Upper lobe of left lung (tissue), 6 donors: ENCODE measurements around the gene ATP6V0C. TPM values are rescaled to one million over a fixed set of nuclear protein-coding genes. Genes with fewer than 3 reads are reported as not detected.
A peak's percentile ranks its signal among the peaks of the same experiment; 100 is the strongest.

ENCODE experiments used
- ATAC-seq, 2 donors: fragments of 200-7000 bp; cut with Tn5 transposase; one replicate each; pipeline ENCODE4 v1.9.1; 2022; ENCODE audit warnings: mild to moderate bottlenecking in 2 of 2, moderate library complexity in 2 of 2; ENCODE audit not compliant: low FRiP score in 2 of 2
- DNase-seq, 2 donors: peaks; one replicate each; pipeline ENCODE4 v3.0.0-alpha.2; 2019 to 2020
- H3K27ac ChIP-seq, 4 donors: fragments of 200-600 bp; sonication (generic); one replicate each; pipeline ENCODE4 v1.5.1; 2016 to 2019
- H3K27me3 ChIP-seq, 4 donors: fragments of 200-600 bp; sonication (generic); one replicate each; pipeline ENCODE4 v1.5.1; 2017 to 2019
- H3K36me3 ChIP-seq, 4 donors: fragments of 200-600 bp; sonication (generic); one replicate each; pipeline ENCODE4 v1.5.1; 2016 to 2019
- H3K4me1 ChIP-seq, 4 donors: fragments of 200-600 bp; sonication (generic); one replicate each; pipeline ENCODE4 v1.5.1; 2018 to 2019
- H3K4me3 ChIP-seq, 4 donors: fragments of 200-600 bp; sonication (generic); one replicate each; pipeline ENCODE4 v1.5.1; 2017 to 2019; ENCODE audit warnings: mild to moderate bottlenecking in 2 of 4, moderate library complexity in 1 of 4
- H3K9me3 ChIP-seq, 4 donors: fragments of 200-600 bp; sonication (generic); one replicate each; pipeline ENCODE4 v1.5.1; 2018 to 2019
- EP300 ChIP-seq, 4 donors: sonication (generic); formaldehyde crosslinking; IDR thresholded peaks; one replicate each; pipeline ENCODE4 v1.5.1; 2017; ENCODE audit warnings: antibody characterized with exemption in 4 of 4, control low read depth in 2 of 4
- POLR2A ChIP-seq, 4 donors: fragments of 450-650 bp; IDR thresholded peaks; one replicate each; pipeline ENCODE4 v1.5.1; 2016 to 2017; ENCODE audit warnings: antibody characterized with exemption in 4 of 4, mild to moderate bottlenecking in 2 of 4
- POLR2AphosphoS5 ChIP-seq, 2 donors: sonication (generic); formaldehyde crosslinking; IDR thresholded peaks; one replicate each; pipeline ENCODE4 v1.5.1; 2017; ENCODE audit warnings: antibody characterized with exemption in 2 of 2
- WGBS, 2 donors: methylation state at CpG; one replicate each; pipeline ENCODE4 v1.1.5; 2017 to 2018; 5-methylcytosine and 5-hydroxymethylcytosine counted together
- total RNA-seq, 6 donors: library from RNA; depleted of rRNA in 4 of 6; stranded (reverse); fragments of >200 nt in 4 of 6; gene quantifications; one replicate each; pipeline versions ENCODE4 v1.1.0 to v1.2.1, GENCODE V29; 2016 to 2021
- TF ChIP-seq, protein P1 (sequence below), 6 experiments: fragments of 450-650 bp in 4 of 6; fragments of 200-600 bp in 2 of 6; sonication (generic) in 2 of 6; IDR thresholded peaks; one replicate each; pipeline ENCODE4 v1.5.1; 2016 to 2019; ENCODE audit warnings: antibody characterized with exemption in 6 of 6
- donor health status: DM: no; HTN: no; CAD: no; lungs with moderate emphysema.
- donor health status: DM: no; HTN: yes; CAD: no; lungs with severe emphysema.

Gene ATP6V0C
- total RNA-seq, 6 donors from 2014 or later = 84.9 to 332 (median 164) TPM

DNA sequence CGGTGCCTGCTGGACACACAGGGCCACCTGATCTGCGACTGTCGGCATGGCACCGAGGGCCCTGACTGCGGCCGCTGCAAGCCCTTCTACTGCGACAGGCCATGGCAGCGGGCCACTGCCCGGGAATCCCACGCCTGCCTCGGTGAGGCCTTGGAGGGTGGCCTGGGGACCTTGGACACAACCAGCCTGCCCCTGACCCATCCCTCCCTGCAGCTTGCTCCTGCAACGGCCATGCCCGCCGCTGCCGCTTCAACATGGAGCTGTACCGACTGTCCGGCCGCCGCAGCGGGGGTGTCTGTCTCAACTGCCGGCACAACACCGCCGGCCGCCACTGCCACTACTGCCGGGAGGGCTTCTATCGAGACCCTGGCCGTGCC, 41.3 kb upstream of the ATP6V0C start:
- no peak for ATAC-seq
- DNase-seq = peak in 1 of 2 donors; percentile 85
- peaks cover 4 to 57% (median 31%) of the 10 kb centered on the region in 4 donors for H3K27me3 ChIP-seq

DNA sequence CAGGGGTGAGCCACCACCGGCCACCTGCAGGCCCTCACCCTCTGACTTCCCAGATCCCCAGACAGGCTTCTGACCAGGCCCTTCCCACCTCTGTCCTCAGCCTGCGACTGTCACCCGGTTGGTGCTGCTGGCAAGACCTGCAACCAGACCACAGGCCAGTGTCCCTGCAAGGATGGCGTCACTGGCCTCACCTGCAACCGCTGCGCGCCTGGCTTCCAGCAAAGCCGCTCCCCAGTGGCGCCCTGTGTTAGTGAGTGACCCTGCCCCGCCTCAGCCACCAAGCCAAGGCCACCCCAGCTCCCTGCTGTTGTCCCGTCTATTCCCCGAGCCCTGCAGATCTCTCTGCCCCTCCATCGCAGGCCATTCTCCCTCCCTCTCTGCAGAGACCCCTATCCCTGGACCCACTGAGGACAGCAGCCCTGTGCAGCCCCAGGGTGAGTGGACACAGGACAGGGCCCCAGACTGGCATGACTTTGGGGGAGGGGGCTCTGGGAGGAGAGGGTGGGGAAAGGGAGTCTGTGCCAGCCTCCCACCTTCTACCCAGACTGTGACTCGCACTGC, 40.8 kb upstream of the ATP6V0C start:
- Histone ChIP-seq H3K4me1 (peaks cover 49 to 92% (median 62%) of the 10 kb centered on the region in 4 donors), H3K36me3 (no peaks in the 10 kb centered on the region), H3K27ac (no peak overlapping the region), H3K27me3 (peaks cover 4 to 52% (median 27%) of the 10 kb centered on the region in 4 donors), H3K4me3 (peak overlapping the region in 1 of 4 donors; percentile 87), H3K9me3 (no peaks in the 10 kb centered on the region)
- 60 to 89% methylated on average over 1 to 14 of the region's 14 CpGs for WGBS, 2 donors
- DNase-seq (no peak), ATAC-seq (no peak)
- TF ChIP-seq POLR2A (IDR thresholded peaks at IDR 0.05) = no peak
- TF ChIP-seq, protein P1, sequence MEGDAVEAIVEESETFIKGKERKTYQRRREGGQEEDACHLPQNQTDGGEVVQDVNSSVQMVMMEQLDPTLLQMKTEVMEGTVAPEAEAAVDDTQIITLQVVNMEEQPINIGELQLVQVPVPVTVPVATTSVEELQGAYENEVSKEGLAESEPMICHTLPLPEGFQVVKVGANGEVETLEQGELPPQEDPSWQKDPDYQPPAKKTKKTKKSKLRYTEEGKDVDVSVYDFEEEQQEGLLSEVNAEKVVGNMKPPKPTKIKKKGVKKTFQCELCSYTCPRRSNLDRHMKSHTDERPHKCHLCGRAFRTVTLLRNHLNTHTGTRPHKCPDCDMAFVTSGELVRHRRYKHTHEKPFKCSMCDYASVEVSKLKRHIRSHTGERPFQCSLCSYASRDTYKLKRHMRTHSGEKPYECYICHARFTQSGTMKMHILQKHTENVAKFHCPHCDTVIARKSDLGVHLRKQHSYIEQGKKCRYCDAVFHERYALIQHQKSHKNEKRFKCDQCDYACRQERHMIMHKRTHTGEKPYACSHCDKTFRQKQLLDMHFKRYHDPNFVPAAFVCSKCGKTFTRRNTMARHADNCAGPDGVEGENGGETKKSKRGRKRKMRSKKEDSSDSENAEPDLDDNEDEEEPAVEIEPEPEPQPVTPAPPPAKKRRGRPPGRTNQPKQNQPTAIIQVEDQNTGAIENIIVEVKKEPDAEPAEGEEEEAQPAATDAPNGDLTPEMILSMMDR (IDR thresholded peaks at IDR 0.05) = no peak
- TF ChIP-seq EP300 (IDR thresholded peaks at IDR 0.05) = no peak
- TF ChIP-seq POLR2AphosphoS5 (IDR thresholded peaks at IDR 0.05) = no peak

More for the DNA sequence above, 41.3 kb upstream of the ATP6V0C start:
- no peaks in the 10 kb centered on the region for H3K9me3 ChIP-seq
- 94 to 98% methylated on average over 7 to 16 of the region's 27 CpGs for WGBS, 2 donors
- peaks cover 48 to 92% (median 62%) of the 10 kb centered on the region in 4 donors for H3K4me1 ChIP-seq
- no peak overlapping the region for H3K4me3 ChIP-seq
- no peak for TF ChIP-seq POLR2AphosphoS5 (IDR thresholded peaks at IDR 0.05)
- TF ChIP-seq EP300 (IDR thresholded peaks at IDR 0.05) = no peak
- TF ChIP-seq POLR2A (IDR thresholded peaks at IDR 0.05) = no peak
- TF ChIP-seq, protein P1 (IDR thresholded peaks at IDR 0.05) = no peak
- no peaks in the 10 kb centered on the region for H3K36me3 ChIP-seq
- H3K27ac ChIP-seq = no peak overlapping the region

DNA sequence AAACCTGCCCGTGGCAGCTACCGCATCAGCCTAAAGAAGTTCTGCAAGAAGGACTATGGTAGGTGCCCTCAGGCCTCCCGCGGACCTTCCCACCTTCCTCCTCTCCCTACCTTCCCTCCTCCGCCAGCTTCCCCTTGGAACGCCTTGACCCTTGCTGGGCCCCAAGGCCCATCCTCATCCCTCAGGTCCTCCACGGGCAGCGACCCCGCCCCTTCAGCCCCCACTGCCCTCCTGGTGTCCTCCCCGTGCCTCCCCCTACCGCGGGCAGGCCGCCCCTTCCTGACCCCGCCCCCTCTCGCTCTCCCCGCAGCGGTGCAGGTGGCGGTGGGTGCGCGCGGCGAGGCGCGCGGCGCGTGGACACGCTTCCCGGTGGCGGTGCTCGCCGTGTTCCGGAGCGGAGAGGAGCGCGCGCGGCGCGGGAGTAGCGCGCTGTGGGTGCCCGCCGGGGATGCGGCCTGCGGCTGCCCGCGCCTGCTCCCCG, 40.3 kb upstream of the ATP6V0C start:
- ATAC-seq (no peak), DNase-seq (peak in 1 of 2 donors; percentile 90)
- H3K9me3 ChIP-seq = no peaks in the 10 kb centered on the region
- peaks cover 4 to 47% (median 24%) of the 10 kb centered on the region in 4 donors for H3K27me3 ChIP-seq
- peaks cover 47 to 92% (median 60%) of the 10 kb centered on the region in 4 donors for H3K4me1 ChIP-seq
- peak overlapping the region in 3 of 4 donors; percentile 82 to 98 (median 87) for H3K4me3 ChIP-seq
- WGBS, 2 donors = 16 to 17% methylated on average over 7 to 9 of the region's 49 CpGs
- peak overlapping the region in 1 of 4 donors; percentile 91 for H3K27ac ChIP-seq
- TF ChIP-seq, protein P1 (IDR thresholded peaks at IDR 0.05) = no peak
- TF ChIP-seq POLR2A (IDR thresholded peaks at IDR 0.05) = no peak
- TF ChIP-seq POLR2AphosphoS5 (IDR thresholded peaks at IDR 0.05) = no peak
- no peak for TF ChIP-seq EP300 (IDR thresholded peaks at IDR 0.05)
- H3K36me3 ChIP-seq = no peaks in the 10 kb centered on the region

DNA sequence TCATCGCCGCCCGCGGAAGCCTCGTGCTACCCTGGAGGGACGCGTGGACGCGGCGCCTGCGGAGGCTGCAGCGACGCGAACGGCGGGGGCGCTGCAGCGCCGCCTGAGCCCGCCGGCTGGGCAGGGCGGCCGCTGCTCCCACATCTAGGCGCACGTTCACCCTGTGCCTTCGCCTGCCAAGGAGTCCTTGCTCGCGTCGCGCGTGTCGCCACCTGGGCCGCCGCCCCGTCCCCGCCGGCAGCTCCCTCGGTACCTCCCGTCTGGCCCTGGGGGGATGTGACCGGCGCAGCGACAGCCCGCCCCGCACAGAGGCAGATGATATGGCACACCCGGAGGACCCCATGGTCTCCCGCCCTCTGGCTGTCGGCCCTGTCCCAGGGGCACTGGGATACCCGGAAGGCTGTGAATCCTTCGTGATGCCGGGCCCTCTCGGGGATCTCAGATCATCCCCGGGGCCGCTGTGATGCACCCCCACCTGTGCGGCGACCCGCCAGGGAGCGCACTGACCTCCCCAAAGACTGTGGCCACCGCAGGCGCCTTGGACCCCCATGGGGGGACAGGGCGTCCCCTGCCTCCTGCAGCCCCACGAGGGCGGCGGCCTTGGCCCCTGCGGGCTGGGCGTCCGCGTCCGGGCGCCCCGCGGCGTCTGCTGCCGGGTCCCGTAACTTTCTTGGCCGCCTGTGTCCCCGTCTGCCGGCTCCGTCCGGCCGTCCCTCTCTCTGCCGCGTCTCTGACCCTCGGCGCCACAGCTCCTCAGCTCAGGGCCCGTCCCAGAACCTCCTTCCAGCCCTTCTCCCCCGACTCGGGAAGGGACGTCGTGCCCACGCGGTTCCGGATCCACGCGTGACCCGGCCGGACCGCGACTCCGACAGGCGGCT, 39.5 kb upstream of the ATP6V0C start:
- Histone ChIP-seq H3K4me3 (peak overlapping the region; percentile 54 to 98 (median 84)), H3K27ac (peak overlapping the region; percentile 89 to 93 (median 90)), H3K27me3 (peaks cover 4 to 39% (median 22%) of the 10 kb centered on the region in 4 donors), H3K4me1 (peaks cover 39 to 85% (median 53%) of the 10 kb centered on the region in 4 donors), H3K9me3 (no peaks in the 10 kb centered on the region), H3K36me3 (no peaks in the 10 kb centered on the region)
- DNase-seq = peak in 1 of 2 donors; percentile 92
- TF ChIP-seq, protein P1 (IDR thresholded peaks at IDR 0.05) = peak; percentile 22 to 66 (median 52)
- no peak for TF ChIP-seq POLR2A (IDR thresholded peaks at IDR 0.05)
- ATAC-seq = peak; percentile 39 to 77
- 0 to 1% methylated on average over 4 to 71 of the region's 100 CpGs for WGBS, 2 donors
